Cardiac fibroblast (primary cell): ENCODE data around the gene OVCH2.

ENCODE experiments used
- DNase-seq, 2 donors: peaks; one replicate each; pipeline versions ENCODE4 v3.0.0 to v3.0.0-alpha.2; 2010; ENCODE audit warnings: low read depth in 2 of 2
- H3K4me3 ChIP-seq, 2 donors: replicated peaks in 1 of 2; 1 replicate in 1 of 2; 2 replicates in 1 of 2; pipeline ENCODE4 v1.5.1; 2011; ENCODE audit warnings: low read depth in 2 of 2, low read length in 2 of 2, mild to moderate bottlenecking in 2 of 2, moderate library complexity in 1 of 2
- TF ChIP-seq, protein P1 (sequence below): IDR thresholded peaks from one replicate; pipeline ENCODE4 v1.5.1; 2011; ENCODE audit warnings: low read depth, mild to moderate bottlenecking, low read length, inconsistent platforms

OVCH2 gene

DNA sequence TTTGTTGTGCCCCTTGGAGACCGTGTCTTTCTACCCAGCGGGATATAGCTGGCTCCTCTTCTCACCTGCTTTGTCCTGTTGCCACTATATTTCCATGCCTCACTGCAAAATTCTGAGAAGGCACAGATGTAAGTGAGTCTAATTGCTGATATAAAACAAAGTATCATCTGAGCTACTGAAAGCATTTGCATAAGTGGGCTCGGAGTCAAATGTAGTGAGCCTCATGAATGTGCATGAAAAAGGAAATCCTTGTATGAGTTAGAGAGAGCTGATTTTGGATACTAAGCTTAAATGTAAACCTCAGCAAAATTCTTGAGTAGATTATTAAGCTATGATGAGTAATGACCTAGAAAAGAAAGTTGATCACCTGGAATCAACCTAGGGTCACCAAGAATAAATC lies 13.9 kb downstream of the OVCH2 start:
- DNase-seq = no peak
- TF ChIP-seq, protein P1, sequence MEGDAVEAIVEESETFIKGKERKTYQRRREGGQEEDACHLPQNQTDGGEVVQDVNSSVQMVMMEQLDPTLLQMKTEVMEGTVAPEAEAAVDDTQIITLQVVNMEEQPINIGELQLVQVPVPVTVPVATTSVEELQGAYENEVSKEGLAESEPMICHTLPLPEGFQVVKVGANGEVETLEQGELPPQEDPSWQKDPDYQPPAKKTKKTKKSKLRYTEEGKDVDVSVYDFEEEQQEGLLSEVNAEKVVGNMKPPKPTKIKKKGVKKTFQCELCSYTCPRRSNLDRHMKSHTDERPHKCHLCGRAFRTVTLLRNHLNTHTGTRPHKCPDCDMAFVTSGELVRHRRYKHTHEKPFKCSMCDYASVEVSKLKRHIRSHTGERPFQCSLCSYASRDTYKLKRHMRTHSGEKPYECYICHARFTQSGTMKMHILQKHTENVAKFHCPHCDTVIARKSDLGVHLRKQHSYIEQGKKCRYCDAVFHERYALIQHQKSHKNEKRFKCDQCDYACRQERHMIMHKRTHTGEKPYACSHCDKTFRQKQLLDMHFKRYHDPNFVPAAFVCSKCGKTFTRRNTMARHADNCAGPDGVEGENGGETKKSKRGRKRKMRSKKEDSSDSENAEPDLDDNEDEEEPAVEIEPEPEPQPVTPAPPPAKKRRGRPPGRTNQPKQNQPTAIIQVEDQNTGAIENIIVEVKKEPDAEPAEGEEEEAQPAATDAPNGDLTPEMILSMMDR = no peak
- no peak overlapping the region for H3K4me3 ChIP-seq

DNA sequence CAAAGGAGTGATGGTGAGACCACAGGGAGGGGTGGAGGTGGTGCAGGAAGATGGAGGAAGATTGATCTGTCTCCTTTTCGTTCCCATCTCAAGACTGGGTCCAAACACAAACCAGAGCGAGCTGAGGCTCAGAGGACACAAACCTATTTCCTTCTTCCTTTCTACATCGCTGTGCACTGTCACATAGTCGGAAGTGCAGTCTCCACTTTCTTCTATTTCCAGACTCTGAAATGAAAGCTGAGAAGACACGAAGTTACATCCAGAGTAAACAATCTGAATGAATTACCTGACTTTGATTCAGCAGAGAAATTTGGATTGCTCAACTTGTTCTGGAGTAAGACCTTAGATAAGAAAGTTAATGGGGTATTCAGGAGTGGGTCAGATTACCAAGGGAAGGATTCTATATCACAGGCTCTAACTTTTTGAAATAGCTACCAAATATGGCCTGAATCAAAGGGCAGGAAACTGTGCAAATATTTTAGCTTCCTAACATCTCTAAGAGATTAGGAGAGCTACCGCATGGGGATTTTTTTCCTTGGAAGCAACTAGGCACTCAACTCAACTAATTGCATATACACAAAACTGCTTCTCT lies 14.4 kb downstream of the OVCH2 start:
- no peak overlapping the region for H3K4me3 ChIP-seq
- peak in 1 of 2 donors; percentile 30 for DNase-seq
- TF ChIP-seq, protein P1 = no peak

DNA sequence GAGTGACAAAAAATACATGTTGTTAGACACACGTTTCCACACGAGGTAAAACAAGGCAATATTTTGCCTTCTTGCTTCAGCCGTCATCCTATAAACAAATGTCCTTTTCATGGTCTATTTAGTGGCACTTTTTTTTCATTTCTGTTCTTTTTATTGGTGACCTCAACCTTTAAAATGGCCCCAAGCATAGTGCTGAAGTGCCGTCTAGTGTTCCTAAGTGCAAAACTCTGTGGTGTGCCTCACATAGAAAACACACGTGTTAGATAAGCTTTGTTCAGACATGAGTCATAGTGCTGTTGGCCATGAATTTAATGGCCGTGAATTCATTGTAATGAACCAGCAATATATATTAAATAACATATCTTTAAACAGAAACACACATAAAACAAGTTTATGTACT lies 15.6 kb downstream of the OVCH2 start:
- no peak overlapping the region for H3K4me3 ChIP-seq
- peak; percentile 62 to 64 for DNase-seq
- TF ChIP-seq, protein P1 = peak; percentile 14

DNA sequence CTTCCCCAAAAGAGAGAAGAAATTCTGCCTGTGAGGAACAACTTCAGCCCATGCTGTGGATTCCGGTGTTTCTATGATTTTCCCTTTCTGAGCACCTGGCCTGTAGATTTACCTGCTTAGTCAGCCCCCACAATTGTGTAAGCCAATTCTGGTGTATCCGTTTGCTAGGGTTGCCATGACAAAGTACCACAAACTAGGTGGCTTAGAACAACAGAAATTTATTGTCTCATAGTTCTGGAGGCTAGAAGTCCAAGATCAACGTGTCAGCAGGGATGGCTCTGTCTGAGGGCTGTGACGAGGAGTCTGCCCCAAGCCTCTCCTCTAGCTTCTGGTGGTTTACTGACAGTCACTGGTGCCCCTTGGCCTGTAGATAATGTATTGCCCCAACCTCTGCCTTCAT lies 17.0 kb downstream of the OVCH2 start:
- TF ChIP-seq, protein P1 = no peak
- DNase-seq = no peak
- H3K4me3 ChIP-seq = no peak overlapping the region

DNA sequence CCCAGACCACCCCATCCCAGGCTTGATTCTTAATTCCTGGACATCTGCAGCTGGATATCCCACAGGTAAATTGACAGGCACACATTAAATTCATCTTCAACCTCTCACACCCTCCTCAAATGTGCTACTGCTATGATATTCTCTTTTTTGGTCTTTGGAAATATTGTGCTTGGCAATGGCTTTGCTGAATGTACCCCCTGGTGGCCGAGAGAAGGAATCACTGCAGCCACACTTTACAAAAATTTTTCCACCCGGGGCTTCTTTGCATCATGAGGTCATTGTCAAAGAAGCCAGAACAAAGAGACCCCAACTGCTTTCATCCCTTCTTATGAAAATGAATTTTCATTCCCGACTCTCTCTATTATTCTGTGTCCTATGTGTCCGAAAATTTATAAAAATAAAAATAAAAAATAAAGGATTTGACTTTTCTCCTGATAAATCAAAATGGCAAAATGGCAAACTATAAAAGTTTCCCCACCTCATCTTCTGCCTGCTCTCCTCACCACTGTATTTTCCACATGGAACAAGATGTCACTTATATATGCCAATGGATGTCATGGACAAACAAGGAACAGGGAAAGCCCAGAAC lies 17.9 kb downstream of the OVCH2 start:
- no peak overlapping the region for H3K4me3 ChIP-seq
- peak; percentile 58 to 59 for DNase-seq
- TF ChIP-seq, protein P1 = peak; percentile 87

DNA sequence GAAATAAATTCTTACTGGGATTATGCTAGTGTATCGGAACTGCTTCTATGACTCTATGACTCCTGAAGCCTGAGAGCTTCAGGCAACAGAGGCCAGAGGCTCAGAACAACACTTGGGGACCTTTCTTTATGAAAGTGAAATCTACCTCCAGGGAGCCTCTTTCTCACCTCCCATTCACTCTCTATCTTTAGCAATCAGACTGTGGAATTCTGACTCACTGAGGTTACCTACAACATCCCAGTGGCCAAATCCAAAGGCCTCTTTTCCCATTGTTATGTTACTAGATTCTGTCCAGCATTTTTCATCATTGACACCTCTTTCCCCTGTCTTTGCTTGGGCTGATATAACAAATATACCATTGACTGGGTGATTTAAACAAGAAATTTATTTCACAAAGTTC lies 18.9 kb downstream of the OVCH2 start:
- TF ChIP-seq, protein P1 = no peak
- DNase-seq = no peak
- no peak overlapping the region for H3K4me3 ChIP-seq

DNA sequence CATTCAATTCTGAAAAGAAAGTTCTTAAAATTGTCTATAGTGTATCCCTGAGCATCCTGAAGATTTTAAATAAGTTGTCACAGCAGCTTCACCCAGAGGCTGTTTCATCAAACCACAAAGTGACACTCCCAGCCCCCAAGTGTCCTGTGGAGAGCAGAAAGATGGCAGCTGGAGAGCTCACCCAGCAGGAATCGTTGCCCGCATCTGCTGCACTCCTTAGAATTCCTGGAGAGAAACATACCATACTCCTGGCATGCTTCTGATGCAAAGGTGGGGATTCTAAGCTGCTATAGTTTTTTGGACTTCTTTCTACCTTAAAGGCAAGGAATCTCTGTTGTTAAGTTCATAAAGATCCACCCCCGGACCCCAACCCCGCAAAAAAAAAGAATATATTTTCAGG lies 19.5 kb downstream of the OVCH2 start:
- H3K4me3 ChIP-seq = no peak overlapping the region
- no peak for DNase-seq
- TF ChIP-seq, protein P1 = no peak
